ENCODE results near the gene TRIM75.

The TRIM75 gene

DNA sequence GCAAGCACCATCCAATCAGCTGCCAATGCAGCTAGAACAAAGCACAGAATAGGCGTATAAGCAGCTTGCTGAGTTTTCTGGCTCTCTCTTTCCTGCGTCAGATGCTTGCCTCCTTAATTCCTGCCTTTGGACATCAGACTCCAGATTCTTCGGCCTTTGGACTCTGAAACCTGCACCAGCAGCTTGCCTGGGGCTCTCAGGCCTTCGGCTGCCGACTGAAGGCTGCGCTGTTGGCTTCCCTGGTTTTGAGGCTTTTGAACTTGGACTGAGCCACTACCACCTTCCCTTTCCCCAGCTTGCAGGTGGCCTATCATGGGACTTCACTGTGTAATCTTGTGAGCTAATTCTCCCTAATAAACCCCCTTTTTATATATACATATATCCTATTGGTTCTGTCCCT, 52.9 kb downstream of the TRIM75 start:
- Mint-ChIP-seq H3K27me3 (no peaks in the 10 kb centered on the region), H3K36me3 (peaks cover 22% of the 10 kb centered on the region), H3K9me3 (no peaks in the 10 kb centered on the region), H3K4me3 (no peak overlapping the region), H3K27ac (no peak overlapping the region), H3K4me1 (peaks cover 28% of the 10 kb centered on the region)
- ATAC-seq: no peak
